Left cardiac atrium (tissue), 4 donors: ENCODE measurements around the gene HMGB1. TPM values are rescaled to one million over a fixed set of nuclear protein-coding genes. Genes with fewer than 3 reads are reported as not detected.

Experiments used
- ATAC-seq, 2 donors: fragments of 200-7000 bp; cut with Tn5 transposase; one replicate each; pipeline ENCODE4 v1.9.1; 2020; ENCODE audit warnings: mild to moderate bottlenecking in 2 of 2, moderate library complexity in 2 of 2
- DNase-seq: peaks from one replicate; pipeline ENCODE4 v3.0.0-alpha.2; 2020
- intact Hi-C, 2 donors: fragments of 100-400 bp; cut with DNase I; formaldehyde crosslinking; loops; one replicate each; pipeline versions ENCODE4 v1.14.1 to v1.15.1; 2022 to 2023
- total RNA-seq, 2 donors: library from RNA; stranded (reverse); fragmentation: NEBNext Ultra II Directional; extraction: Animal tissue kit (Norgen Biotek cat#: 25700); gene quantifications; one replicate each; pipeline ENCODE4 v1.2.1, GENCODE V29; 2021
- donor health status: DM: no; HTN: yes; CAD: no.
- donor health status: DM: no; HTN: yes; CAD: no; lungs with severe emphysema.
- donor health status: DM: yes; HTN: yes; CAD: no.
- donor health status: Dilated cardiomyopathy.

Gene HMGB1
- total RNA-seq, 2 donors from 2014 or later, result 168 to 184 TPM

DNA sequence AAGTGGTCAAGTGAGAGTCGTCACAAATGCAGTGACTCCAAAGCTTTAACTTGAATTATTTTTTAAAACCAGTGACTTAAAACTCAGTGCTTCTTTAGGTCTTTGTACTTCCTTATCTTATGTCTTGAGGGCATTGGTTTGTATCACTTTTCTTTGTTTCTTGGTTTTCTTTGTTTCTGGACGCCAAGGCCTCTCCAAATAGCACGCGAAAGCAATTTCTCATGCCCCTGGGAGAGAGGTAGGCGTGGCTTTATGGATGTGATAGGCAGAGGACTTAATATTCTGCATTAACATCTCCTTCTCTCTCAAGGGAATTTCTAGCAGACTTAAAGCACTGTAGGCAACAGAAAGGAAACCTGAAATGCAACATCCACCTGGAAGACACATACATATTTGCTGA lies 22.8 kb downstream of the HMGB1 start:
- DNase-seq (no peak), ATAC-seq (no peak)
- intact Hi-C loops, result no loop called here

DNA sequence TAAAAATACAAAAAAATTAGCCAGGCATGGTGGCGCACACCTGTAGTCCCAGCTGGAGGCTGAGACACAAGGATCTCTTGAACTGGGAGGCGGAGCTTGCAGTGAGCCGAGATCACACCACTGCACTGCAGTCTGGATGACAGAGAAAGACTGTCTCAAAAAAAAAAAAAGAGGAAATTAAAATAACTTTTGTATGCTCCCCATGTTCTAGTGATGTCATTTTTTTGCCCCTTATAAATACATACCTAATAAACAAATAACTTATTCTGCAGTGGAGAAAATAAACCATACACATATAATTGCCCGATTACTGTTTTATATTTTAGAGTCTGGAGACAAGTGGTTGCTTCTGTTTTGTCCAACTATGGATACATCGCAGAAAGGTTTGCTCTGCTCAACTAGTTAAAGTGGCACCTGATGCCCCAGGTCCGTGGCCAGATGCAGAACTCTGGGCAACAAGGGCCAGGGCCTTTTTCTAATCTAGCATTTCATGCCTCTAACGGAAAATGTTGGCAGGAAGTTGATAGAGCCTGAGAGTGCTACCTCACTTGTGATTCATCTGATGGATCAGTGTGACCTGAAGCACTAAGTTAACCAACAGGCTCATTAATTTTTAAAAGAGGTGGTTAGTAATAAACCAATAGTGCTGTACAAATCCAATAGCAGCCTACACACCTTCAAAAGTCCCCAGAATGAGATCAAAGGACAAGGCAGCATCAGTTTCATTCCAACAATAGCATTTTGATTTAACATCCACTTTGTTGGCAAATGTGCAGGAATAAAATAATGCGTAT lies 24.6 kb downstream of the HMGB1 start:
- ATAC-seq (no peak), DNase-seq (no peak)
- intact Hi-C loops, result no loop called here

DNA sequence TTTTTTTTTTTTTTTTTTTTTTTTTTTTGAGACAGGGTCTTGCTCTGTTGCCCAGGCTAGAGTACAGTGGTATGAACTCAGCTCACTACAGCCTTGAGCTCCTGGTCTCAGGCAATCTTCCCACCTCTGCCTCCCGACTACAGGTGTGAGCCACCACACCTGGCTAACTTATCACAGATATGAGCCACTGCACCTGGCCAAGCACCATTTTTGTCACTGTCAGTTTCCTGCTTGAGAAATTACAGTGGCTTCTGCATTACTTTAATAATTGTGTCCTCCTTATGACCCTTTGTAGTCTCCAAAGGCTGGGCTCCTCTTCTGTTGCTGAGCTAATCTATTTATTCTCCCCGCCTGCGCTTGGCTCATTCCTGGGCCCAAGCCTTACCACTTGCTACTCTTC lies 27.4 kb downstream of the HMGB1 start:
- DNase-seq (no peak), ATAC-seq (no peak)
- intact Hi-C loops, result no loop called here

DNA sequence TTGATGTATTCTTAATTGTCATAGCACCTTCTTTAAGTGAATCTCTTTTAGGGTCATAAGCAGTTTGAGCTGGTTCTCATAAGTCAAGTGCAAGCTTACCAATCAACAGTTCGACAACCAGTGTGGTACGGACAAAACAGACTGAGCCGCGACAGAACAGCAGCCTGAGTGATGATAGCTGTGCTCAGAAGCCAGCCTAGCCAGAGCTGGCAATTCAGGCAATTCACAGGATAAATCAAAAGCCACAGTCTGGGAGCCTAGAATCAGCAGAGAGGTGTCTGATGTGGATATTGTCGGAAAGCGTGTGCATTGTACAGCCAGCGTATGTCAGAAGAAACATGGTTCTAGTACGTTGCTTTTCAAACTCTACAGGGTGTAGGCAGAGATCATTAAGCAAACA lies 28.6 kb downstream of the HMGB1 start:
- DNase-seq, result no peak
- intact Hi-C loops, result no loop called here
- no peak for ATAC-seq

DNA sequence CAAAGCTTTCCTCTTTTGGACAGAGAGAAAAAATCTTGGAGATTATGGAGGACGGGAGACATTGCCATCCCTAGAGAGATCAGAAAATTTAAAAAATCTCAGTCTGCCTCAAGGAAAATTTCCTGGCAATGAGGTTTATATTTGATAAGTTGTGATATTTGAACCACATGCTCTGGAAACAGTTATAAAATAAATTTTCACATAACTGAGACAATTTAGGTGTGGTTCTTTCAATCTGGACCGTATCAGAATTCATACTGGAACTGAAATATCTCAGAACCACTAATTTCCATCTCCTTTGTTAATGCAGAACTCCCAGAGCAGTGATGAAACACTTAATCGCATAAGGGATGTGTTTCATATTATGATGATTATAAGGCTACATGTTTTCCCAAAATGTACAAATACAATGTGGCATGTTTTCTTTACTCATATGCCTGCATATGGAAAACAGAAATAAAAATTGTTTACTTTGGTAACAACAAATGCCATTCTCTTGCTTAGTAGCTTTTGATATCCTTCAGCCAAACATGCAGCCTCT lies 29.8 kb downstream of the HMGB1 start:
- intact Hi-C loops, result no loop called here
- DNase-seq (no peak), ATAC-seq (no peak)

DNA sequence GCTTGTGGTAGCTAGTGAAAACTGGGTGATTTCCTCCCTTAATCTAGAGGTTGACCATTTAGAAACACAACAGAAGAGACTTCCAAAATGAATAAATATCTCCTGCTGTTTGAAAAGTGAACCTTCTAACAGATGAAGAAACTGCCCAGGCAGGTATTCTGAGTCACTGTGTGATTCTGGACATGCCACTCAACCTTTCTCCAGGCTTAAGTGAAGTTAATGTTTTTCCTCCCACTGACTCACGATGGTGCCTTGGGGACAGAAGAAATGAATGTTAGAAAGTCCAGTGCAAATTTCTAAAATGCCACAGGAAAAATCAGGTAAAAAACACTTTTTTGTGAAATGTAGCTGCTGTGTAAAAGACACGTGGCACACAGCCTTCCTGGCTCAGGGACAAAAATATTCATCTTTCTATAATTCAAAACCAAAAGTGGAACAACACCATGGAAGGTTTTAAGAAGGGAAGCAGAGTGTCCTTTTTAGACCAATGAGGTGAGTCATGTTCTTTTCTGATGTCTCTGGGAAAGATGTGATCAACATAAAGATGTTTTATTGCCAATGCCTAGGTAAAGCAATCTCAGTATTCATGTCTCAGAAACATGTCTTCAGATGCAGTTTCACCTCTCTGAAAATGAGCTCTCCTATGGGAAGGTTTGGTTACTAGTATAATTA lies 34.3 kb downstream of the HMGB1 start:
- DNase-seq (no peak), ATAC-seq (peak in 1 of 2 donors; percentile 31)
- intact Hi-C loops, result no loop called here

DNA sequence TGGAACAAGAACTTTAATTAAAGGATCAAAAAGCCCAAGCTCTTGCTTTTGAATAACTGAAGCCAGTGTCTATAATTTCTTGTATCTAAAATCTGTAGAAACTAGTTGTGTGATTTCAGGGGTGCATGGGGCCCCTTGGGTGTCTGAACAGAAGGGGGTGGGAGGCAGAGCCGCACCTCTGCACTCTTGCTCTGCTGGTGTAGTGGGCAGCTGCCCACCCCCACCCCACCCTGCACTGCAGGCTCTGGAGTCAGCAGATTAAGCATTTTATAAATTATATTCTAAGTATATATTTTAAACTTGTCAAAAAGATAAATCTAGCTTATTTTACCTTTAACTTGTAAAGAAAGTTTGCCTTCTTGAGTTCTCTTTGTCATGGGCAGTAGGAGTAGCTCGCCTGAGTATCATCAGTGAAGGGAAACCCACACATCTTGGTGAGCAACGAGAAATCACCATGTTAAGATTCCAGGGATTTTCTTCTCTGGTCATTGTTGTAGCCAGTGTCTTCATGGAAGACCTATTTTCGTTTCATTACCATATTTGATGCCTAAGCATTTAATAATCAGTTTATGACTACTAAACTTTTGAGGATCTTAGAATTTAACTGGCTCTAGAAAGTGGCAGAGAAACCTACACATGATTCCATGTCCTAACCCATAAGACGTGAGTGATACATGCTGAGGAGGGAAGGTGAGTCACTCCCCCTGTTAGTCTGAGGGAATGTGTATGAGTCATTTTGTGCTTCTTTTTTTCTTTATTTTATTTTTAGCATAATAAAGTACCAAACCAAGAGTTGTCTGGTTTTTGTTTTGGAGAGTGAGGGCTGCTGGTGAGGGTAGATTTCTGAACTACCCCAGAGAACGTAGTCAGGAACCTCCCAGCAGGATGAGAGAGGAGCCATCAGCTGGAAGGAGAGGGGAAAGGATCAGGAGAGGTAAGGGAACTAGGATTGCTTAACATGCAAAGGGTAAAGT lies 35.7 kb downstream of the HMGB1 start:
- DNase-seq (no peak), ATAC-seq (peak; percentile 44 to 96)
- intact Hi-C loops, result no loop called here

DNA sequence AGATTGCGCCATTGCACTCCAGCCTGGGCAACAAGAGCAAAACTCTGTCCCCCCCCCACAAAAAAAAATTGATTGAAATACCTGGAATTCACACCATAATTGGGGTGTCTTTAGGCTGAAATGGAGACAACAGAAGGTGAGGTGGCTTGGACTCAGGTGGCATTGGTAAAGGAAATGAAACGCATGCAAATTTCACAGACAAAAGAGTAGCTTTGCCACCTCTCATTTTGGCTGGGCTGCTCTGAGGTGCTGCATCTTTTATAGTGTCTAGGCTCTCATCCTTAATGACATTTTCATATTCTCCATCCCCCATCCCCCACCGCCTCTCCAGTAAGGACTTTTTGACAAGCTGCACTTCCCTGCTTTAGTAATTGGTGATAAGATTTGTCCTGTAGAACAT lies 36.5 kb downstream of the HMGB1 start:
- no peak for DNase-seq
- intact Hi-C loops, result no loop called here
- no peak for ATAC-seq

DNA sequence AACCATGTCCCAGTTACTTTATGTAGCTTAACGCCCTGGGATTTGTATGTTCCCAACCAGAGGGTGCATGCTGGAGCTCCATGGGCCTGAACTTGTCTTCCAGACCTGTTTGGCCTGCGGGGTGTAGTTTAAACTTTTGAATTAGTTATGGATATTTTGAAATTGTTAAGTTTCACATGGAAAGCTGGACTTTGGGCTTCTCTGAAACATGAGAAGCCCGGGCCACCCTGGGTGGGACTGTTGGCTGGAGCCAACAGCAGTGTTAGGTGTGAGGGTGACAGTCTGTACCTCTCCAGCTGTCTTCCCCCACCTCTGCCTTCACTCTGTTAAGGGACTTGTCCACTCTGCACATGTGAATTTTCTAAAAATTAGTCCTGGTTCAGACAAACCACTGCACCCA lies 41.8 kb downstream of the HMGB1 start:
- intact Hi-C loops, result no loop called here
- ATAC-seq, result no peak
- no peak for DNase-seq

DNA sequence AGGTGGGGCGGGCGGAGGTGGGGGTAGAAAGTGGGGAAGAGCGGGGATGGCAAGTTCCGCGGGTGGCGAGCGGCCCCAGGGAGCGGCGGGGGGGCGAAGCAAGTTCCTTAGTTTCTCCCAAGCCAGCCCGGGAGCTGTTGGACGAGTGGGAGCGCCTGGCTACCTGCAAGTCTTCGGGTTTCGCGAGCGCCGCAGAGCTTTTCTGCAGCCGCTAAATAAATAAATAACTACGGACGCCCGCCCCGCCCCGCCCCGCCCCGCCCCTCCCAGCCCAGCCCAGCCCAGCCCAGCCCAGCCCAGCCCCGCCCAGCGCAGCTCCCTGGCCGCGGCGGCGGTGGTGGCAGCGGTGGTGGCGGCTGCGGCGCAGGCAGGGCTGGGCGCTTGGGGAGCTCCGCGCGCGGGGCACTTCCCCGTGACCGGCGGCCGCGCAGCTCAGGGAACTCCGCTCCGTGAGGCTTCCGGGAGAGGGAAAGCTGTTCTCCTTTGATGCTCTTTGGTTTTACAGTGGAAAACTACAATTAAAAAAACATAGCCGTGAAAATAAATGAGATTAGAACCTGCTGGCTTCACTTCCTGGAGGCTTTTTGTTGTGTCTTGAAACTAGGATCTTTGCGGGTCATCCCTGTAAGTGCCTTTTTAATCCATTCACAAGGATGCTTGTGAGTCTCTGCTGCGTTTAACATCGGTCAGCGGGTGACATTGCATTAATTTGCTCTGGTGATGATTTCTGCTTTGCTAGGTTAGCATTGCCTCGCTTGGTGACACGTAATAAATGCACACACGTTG lies 43.5 kb downstream of the HMGB1 start, which contains the start of gene UBE2L5:
UBE2L5 (plus strand) TSS at position 440 of the 786 bp plus-strand sequence. CDS start 5,498 bp downstream, outside the sequence.
- intact Hi-C loops, result no loop called here
- DNase-seq (peak; percentile 80), ATAC-seq (peak; percentile 94 to 96)

DNA sequence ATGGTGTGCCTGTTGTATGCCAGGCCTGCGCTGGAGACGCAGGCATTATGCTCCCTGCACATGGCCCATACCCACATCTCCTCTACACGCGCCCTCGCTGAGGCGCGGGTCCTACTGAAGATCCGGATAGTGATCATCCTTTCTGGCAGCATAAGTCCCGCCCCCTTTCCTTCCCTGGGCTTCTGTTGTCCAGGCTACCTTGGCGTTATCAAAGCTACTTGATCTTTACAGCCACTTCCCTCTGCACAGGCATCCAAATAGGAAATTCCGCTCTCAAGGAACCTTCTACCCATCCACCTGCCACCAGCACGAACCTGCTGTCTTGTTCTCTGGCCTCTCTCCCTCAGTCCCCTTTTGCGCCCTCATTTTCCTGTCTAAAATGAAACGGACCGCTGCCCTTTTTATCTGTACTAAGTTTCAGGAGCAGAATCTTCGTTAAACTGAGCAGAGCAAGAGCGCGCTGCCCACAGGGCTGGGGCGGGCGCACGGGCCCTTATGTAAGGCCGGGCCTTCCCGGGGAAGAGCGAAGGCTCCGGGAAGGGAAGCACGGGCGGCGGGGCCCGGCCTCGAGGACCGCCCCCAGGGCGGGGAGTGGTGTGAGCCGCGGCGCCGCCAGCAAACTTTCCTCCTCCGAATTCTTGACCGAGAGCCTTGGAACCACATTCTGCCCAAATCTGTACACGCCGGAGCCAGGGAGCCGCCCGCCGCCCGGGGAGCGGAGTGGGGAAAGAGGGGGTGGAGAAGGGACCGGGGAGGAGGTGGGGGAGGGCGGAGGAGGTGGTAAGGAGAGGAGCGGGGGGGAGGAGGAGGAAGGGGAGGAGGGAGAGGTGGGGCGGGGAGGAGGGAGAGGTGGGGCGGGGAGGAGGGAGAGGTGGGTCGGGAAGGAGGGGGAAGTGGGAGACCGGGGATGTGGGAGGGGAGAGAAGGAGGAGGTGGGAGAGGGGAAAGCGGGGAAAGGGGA lies 44.4 kb downstream of the HMGB1 start:
- intact Hi-C loops, result no loop called here
- DNase-seq, result peak; percentile 91
- ATAC-seq, result peak; percentile 92 to 94

DNA sequence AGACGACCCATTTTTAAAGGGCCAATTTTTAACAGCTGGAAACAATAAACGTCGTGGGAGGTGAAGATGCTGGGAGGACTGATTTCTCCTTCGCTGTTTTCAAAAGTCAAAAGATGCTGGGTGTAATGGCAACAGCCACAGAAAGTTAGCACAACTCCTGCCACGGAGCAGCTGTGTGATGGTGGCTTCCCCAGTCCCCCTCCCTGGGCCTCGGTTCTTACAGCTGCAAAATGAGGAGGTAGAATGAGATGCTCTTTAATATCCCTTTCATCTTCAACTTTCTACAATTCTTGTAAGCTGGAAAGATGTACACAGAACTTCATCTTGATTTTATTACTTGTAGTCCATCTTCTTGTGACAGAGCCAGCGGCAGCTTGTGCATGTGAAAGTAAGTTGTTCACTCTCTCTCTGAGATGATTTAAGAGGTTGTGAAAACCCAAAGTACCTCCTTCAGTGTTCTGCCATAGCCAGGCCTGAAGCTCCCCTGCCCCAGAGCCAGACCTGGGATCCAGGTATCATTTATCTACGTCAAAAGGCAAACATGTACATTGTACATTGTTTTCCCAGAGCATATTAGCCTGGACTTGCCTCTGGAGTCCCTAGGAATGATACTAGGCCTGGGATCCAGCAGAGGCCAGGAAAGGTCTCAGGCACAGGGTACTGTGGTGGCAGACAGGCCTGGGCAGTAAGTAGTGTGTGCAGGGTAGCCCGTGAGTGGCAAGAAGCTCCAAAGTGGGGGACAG lies 46.8 kb downstream of the HMGB1 start:
- no peak for ATAC-seq
- intact Hi-C loops, result no loop called here

DNA sequence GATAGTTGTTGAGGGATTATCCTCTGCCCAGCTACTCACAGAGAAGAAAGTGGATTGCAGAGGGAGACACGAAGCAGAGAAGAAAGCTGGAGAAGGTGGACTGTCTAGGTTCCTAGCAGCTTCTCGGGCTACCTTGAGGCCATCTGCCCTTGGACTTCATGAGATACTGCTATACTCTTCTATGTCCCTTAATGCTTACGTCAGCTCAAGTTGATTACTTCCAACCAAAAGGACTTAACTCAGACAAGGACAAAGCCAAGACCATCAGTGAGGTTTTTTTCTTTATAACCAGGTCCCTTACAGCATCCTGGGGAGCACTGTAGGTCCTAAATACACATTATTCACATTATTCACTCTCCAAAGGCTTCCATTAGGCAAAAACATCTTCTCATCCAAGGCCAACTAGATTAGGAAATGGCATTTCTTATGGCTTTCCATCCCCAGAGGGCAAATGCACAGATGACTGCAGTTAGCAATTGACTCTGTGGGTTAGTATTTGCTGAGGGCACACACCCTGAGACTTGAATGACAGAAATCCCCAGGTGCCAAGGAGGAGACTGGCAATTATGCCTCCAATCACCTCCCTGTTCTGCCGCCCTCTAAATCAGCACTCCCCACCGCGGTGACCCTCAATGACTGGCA lies 47.5 kb downstream of the HMGB1 start:
- ATAC-seq (no peak), DNase-seq (no peak)
- intact Hi-C loops, result no loop called here

More for the DNA sequence above, 46.8 kb downstream of the HMGB1 start:
- DNase-seq, result no peak

DNA sequence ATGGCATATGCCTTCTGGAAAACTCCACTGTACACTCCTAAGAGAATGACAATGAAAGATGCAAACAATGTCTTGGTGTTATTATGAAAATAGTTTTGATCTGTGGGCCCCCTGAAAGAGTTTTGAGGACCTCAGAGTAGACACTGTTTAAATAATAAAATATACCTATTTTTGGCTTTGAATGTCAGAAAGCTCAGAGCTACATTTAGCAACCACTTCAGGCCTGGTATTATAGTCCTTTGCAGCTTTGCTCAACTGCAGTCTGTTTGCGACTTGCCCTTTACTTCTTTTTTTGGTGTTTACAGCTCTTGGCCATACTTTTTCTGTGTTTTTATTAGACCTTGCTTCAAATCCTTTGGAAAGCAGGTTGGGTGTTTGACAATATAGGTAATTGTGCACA lies 49.3 kb downstream of the HMGB1 start:
- intact Hi-C loops, result no loop called here
- no peak for DNase-seq
- ATAC-seq, result no peak

DNA sequence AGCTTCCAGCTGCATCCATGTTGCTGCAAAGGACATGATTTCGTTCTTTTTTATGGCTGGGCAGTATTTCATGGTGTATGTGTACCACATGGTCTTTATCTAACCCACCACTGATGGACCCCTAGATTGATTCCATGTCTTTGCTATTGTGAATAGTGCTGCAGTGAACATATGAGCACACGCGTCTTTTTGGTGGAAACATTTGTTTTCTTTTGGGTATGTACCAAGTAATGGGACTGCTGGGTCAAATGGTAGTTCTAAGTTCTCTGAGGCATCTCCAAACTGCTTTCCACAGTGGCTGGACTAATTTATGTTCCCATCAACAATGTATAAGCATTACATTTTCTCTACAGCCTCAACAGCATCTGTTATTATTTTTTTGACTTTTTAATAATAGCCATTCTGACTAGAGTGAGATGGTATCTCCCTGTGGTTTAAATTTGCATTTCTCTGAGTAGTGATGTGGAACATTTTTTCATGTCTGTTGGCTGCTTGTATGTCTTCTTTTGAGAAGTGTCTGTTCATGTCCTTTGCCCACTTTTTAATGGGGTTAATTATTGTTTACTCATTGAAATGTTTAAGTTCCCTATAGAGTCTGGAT lies 50.2 kb downstream of the HMGB1 start:
- ATAC-seq (no peak), DNase-seq (no peak)
- intact Hi-C loops, result no loop called here

DNA sequence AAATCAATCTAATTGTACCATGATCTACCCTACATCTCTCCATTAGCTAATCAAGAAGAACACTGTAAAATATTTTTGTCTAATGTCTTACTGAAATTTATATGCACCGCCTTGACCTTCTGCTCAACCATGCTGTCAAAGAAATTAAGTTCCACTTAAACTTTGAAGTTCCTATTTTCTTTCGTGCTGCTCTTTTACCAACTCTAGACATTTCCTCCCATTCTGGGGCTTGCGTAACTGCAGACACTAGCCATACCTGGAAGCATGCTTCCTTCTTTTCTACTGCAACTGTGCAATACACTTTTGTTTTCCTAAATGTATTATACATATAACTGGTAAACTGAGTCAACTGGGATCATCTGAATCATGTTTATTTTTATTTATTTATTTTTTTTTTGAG lies 51.9 kb downstream of the HMGB1 start:
- intact Hi-C loops, result no loop called here
- DNase-seq, result no peak
- no peak for ATAC-seq
